GM18873 (cell line): ENCODE results near the gene ABL1.

Source experiments
- ATAC-seq: cut with Tn5 transposase; IDR thresholded peaks from one replicate; pipeline ENCODE4 v1.9.1; 2021; ENCODE audit warnings: mild to moderate bottlenecking, moderate library complexity, moderate number of reproducible peaks; ENCODE audit not compliant: unreplicated experiment, low FRiP score

ABL1 gene

GRCh38 chr9:130913599-130914416 lies 78.8 kb downstream of the ABL1 start:
- no peak for ATAC-seq

GRCh38 chr9:130914417-130915095 lies 79.5 kb downstream of the ABL1 start:
- ATAC-seq = no peak

- ATAC-seq = no peak
Observed at GRCh38 chr9:130915096-130915447, 80.0 kb downstream of the ABL1 start.

GRCh38 chr9:130917168-130917960 lies 82.3 kb downstream of the ABL1 start:
- no peak for ATAC-seq

- ATAC-seq = no peak
Observed at GRCh38 chr9:130918101-130918825, 83.2 kb downstream of the ABL1 start.

- ATAC-seq = no peak
Observed at GRCh38 chr9:130918826-130919558, 83.9 kb downstream of the ABL1 start.

GRCh38 chr9:130919559-130920145 lies 84.6 kb downstream of the ABL1 start:
- ATAC-seq = no peak

- ATAC-seq = no peak
Observed at GRCh38 chr9:130920233-130920632, 85.2 kb downstream of the ABL1 start.

- no peak for ATAC-seq
Observed at GRCh38 chr9:130920762-130921299, 85.8 kb downstream of the ABL1 start.

GRCh38 chr9:130921300-130921988 lies 86.4 kb downstream of the ABL1 start:
- no peak for ATAC-seq

- no peak for ATAC-seq
Observed at GRCh38 chr9:130921989-130922892, 87.2 kb downstream of the ABL1 start.

- no peak for ATAC-seq
Observed at GRCh38 chr9:130922893-130923610, 88.0 kb downstream of the ABL1 start.

GRCh38 chr9:130923611-130924447 lies 88.8 kb downstream of the ABL1 start:
- no peak for ATAC-seq

- ATAC-seq = no peak
Observed at GRCh38 chr9:130924448-130924788, 89.4 kb downstream of the ABL1 start.

GRCh38 chr9:130925050-130925678 lies 90.1 kb downstream of the ABL1 start:
- no peak for ATAC-seq

- ATAC-seq = no peak
Observed at GRCh38 chr9:130927338-130927737, 92.3 kb downstream of the ABL1 start.
